ENCODE results near the gene WNT1. TPM values are rescaled to one million over a fixed set of nuclear protein-coding genes. Genes with fewer than 3 reads are reported as not detected.

WNT1 gene
- total and polyA plus RNA-seq, 11 donors = 0.29 TPM; not detected in 10

DNA sequence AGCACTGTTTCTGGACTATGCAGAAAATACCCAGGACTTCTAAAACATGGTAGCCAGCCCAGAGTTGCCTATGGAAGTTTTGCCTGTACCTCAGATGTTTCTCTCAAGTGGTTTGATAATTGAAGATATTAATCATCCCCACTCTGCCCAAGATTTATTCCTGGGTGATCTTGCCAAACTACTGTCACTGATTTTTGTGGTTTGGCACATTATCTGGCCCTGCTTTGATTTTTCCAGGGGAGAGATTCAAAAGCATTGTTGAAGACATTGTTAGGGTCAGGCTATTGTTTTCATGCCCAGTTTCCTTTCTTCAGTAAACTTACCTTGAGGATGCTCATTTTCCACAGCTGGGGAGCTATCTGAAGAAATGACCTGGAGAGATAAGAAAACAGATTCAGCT is 34.6 kb downstream of the WNT1 start:
- DNase-seq (no peak), ATAC-seq (no peak)
- peaks cover 0 to 38% (median 22%) of the 10 kb centered on the region in 12 donors for H3K4me1 ChIP-seq
- no peak for TF ChIP-seq POLR2A (IDR thresholded peaks at IDR 0.05)
- TF ChIP-seq, protein P1, sequence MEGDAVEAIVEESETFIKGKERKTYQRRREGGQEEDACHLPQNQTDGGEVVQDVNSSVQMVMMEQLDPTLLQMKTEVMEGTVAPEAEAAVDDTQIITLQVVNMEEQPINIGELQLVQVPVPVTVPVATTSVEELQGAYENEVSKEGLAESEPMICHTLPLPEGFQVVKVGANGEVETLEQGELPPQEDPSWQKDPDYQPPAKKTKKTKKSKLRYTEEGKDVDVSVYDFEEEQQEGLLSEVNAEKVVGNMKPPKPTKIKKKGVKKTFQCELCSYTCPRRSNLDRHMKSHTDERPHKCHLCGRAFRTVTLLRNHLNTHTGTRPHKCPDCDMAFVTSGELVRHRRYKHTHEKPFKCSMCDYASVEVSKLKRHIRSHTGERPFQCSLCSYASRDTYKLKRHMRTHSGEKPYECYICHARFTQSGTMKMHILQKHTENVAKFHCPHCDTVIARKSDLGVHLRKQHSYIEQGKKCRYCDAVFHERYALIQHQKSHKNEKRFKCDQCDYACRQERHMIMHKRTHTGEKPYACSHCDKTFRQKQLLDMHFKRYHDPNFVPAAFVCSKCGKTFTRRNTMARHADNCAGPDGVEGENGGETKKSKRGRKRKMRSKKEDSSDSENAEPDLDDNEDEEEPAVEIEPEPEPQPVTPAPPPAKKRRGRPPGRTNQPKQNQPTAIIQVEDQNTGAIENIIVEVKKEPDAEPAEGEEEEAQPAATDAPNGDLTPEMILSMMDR (IDR thresholded peaks at IDR 0.05) = no peak
- no peaks in the 10 kb centered on the region for H3K27me3 ChIP-seq
- H3K4me3 ChIP-seq = no peak overlapping the region
- peaks cover 0 to 55% (median 49%) of the 10 kb centered on the region in 9 donors for H3K36me3 ChIP-seq
- intact Hi-C loops (cut with DNase I) = no loop called here
- no peaks in the 10 kb centered on the region for H3K9me3 ChIP-seq
- no peak overlapping the region for H3K27ac ChIP-seq

DNA sequence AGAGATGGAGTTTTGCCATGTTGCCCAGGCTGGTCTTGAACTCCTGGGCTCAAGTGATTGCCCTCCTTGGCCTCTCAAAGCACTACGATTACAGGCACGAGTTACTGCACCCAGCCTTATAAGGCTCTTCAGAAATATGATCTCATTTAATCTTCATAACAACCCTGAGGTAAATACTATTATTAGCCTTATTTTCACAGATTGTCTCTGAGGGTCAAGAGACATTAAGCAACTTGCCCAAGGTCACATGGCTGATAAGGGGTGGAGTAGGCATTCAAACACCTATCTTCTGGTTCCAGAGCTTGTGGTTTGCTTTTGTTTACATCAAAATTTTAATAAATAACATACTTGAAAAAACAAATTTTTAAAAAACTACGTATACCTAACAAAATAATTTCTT is 35.3 kb downstream of the WNT1 start:
- Histone ChIP-seq H3K4me3 (no peak overlapping the region), H3K36me3 (peaks cover 0 to 49% (median 44%) of the 10 kb centered on the region in 9 donors), H3K27me3 (no peaks in the 10 kb centered on the region), H3K9me3 (no peaks in the 10 kb centered on the region), H3K27ac (peak overlapping the region in 2 of 12 donors; percentile 13 to 22), H3K4me1 (peaks cover 0 to 41% (median 23%) of the 10 kb centered on the region in 12 donors)
- intact Hi-C loops (cut with DNase I) = no loop called here
- DNase-seq (peak in 1 of 5 donors; percentile 15), ATAC-seq (no peak)
- TF ChIP-seq, protein P1 (IDR thresholded peaks at IDR 0.05) = no peak
- TF ChIP-seq POLR2A (IDR thresholded peaks at IDR 0.05) = no peak
- WGBS, 4 donors = 68 to 76% (median 69%) methylated on average over 3 of the region's 3 CpGs

DNA sequence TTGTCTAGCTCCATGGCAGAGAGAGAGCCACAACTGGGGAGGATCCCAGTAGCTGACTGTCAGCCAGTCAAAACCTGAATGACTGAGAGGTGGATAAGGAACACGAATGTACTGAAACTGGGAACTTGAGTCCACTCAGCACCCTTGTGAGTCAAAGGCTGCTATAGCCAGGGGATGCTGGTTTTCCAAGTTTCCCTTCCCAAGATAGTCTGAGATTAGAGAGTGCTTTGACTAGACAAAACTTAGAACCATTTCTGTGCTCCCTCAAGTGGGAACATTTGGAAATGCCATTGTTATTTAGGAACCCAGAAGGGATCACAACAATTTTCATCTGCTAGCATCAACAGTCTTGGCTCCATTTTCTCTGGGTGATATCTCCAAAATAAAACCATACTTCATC is 36.4 kb downstream of the WNT1 start:
- ATAC-seq = no peak
- no peaks in the 10 kb centered on the region for H3K27me3 ChIP-seq
- WGBS, 4 donors = 18 to 47% (median 29%) methylated on average over 1 of the region's 1 CpG
- peak in 1 of 5 donors; percentile 13 for DNase-seq
- no peaks in the 10 kb centered on the region for H3K9me3 ChIP-seq
- intact Hi-C loops (cut with DNase I) = no loop called here
- no peak overlapping the region for H3K4me3 ChIP-seq
- H3K4me1 ChIP-seq = peaks cover 0 to 47% (median 26%) of the 10 kb centered on the region in 12 donors
- H3K27ac ChIP-seq = peak overlapping the region in 1 of 12 donors; percentile 29
- peaks cover 0 to 38% (median 35%) of the 10 kb centered on the region in 9 donors for H3K36me3 ChIP-seq
- TF ChIP-seq, protein P1 (IDR thresholded peaks at IDR 0.05) = peak in 5 of 12 donors; percentile 11 to 34 (median 27)
- TF ChIP-seq POLR2A (IDR thresholded peaks at IDR 0.05) = no peak

DNA sequence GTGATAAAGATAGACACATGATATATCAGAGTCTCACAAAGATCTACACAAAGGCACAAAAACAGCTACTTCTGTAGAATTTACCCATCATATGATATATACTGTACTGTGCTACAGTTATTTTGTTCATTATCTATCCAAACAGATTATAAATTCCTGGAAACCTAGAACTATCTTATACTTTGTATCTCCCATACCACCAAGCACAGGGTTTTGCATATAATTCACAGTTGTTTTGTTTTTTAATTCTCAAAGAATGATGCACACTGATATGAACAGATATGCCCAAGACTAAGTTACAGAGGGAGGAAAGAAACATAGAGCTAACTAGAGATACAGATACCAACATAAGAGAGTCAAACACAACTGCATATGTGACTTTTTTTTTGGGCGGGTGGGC is 37.1 kb downstream of the WNT1 start:
- Histone ChIP-seq H3K4me3 (no peak overlapping the region), H3K27me3 (no peaks in the 10 kb centered on the region), H3K9me3 (no peaks in the 10 kb centered on the region), H3K36me3 (peaks cover 0 to 31% (median 28%) of the 10 kb centered on the region in 9 donors), H3K27ac (no peak overlapping the region), H3K4me1 (peaks cover 0 to 48% (median 29%) of the 10 kb centered on the region in 12 donors)
- ATAC-seq (no peak), DNase-seq (no peak)
- intact Hi-C loops (cut with DNase I) = loop anchor here in 2 of 10 donors (5.0 kb wide), 1 partner anchor 42 kb away; no protein-coding TSS in a partner anchor
- WGBS, 4 donors = 79 to 97% (median 94%) methylated on average over 1 of the region's 1 CpG
- TF ChIP-seq, protein P1 (IDR thresholded peaks at IDR 0.05) = no peak
- no peak for TF ChIP-seq POLR2A (IDR thresholded peaks at IDR 0.05)
